ENCODE results near the gene CDH1. TPM values are rescaled to one million over a fixed set of nuclear protein-coding genes. Genes with fewer than 3 reads are reported as not detected.

Gene CDH1
- total RNA-seq, 2 experiments from 2014 or later: 0.31 to 0.49 TPM

- intact Hi-C loops (cut with DNase I, micrococcal nuclease): no loop called here
- H3K27ac Mint-ChIP-seq: no peak overlapping the region
- no peaks in the 10 kb centered on the region for H3K27me3 Mint-ChIP-seq
- ATAC-seq (ENCODE audit: poor library complexity): no peak
- CTCF ChIA-PET: no interaction called here
- Histone ChIP-seq H3K27ac (ENCODE audit: low read depth in 1 of 2, low read length in 2 of 2) (no peak overlapping the region), H3K4me1 (ENCODE audit: insufficient read depth, low read length) (no peaks in the 10 kb centered on the region), H3K27me3 (ENCODE audit: control insufficient read depth in 1 of 2, insufficient read depth in 2 of 2, low read length in 2 of 2) (no peaks in the 10 kb centered on the region), H3K4me3 (ENCODE audit: low read length) (no peak overlapping the region), H3K36me3 (ENCODE audit: insufficient read depth, low read length) (no peaks in the 10 kb centered on the region), H3K9me3 (ENCODE audit: control insufficient read depth in 1 of 2, insufficient read depth in 1 of 2, low read length in 2 of 2) (peaks cover 0 to 8% of the 10 kb centered on the region in 2 experiments)
- no peaks in the 10 kb centered on the region for H3K36me3 Mint-ChIP-seq (ENCODE audit: low read depth)
- peaks cover 2% of the 10 kb centered on the region for H3K9me3 Mint-ChIP-seq
- no peaks in the 10 kb centered on the region for H3K4me1 Mint-ChIP-seq (ENCODE audit: low read depth)
- DNase-seq: no peak
- TF ChIP-seq, protein P1, sequence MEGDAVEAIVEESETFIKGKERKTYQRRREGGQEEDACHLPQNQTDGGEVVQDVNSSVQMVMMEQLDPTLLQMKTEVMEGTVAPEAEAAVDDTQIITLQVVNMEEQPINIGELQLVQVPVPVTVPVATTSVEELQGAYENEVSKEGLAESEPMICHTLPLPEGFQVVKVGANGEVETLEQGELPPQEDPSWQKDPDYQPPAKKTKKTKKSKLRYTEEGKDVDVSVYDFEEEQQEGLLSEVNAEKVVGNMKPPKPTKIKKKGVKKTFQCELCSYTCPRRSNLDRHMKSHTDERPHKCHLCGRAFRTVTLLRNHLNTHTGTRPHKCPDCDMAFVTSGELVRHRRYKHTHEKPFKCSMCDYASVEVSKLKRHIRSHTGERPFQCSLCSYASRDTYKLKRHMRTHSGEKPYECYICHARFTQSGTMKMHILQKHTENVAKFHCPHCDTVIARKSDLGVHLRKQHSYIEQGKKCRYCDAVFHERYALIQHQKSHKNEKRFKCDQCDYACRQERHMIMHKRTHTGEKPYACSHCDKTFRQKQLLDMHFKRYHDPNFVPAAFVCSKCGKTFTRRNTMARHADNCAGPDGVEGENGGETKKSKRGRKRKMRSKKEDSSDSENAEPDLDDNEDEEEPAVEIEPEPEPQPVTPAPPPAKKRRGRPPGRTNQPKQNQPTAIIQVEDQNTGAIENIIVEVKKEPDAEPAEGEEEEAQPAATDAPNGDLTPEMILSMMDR (IDR thresholded peaks at IDR 0.05): no peak
- H3K4me3 Mint-ChIP-seq: no peak overlapping the region
- POLR2A ChIA-PET: no interaction called here
Observed at GRCh38 chr16:68719993-68720489, 17.1 kb upstream of the CDH1 start.

DNA sequence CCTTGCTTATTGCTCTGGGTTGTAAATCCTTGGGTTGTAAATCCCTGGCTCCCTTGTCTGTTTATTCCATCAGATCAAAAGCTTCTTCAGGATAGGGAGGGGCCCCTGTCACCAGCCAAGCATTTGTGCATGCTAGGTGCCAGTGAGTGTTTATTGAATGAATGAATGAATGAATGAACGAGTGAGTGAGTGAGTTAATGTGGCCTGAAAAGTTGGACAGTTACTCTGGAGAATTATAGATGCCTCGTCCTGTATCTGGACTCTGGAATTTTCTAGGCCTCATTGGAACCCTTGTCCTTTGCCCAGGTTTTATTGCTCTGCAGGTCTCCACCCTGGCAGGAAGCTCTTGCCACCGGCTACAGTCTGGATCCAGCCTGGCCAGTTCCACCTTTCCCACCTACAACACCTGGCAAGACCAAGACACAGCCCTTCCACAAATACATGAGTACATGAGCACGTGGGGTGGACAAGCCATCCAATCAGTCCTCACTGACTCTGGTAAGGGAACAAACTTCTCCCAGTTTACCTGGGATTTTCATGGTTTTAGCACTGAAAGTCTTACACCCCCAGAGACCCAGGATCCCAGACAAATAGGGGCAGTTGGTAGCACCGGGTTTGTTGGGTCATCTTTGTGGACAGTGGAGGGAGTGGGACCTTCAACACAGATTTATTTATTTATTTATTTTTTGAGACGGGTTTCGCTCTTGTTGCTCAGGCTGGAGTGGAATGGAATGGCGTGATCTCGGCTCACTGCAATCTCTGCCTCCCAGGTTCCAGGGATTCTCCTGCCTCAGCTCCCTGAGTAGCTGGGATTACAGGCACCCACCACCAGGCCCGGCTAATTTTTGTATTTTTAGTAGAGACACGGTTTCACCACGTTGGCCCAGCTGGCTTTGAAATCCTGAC, 14.7 kb upstream of the CDH1 start:
- Histone ChIP-seq H3K9me3 (ENCODE audit: control insufficient read depth in 1 of 2, insufficient read depth in 1 of 2, low read length in 2 of 2) (peaks cover 0 to 6% of the 10 kb centered on the region in 2 experiments), H3K4me3 (ENCODE audit: low read length) (no peak overlapping the region), H3K36me3 (ENCODE audit: insufficient read depth, low read length) (no peaks in the 10 kb centered on the region), H3K27ac (ENCODE audit: low read depth in 1 of 2, low read length in 2 of 2) (no peak overlapping the region), H3K27me3 (ENCODE audit: control insufficient read depth in 1 of 2, insufficient read depth in 2 of 2, low read length in 2 of 2) (no peaks in the 10 kb centered on the region), H3K4me1 (ENCODE audit: insufficient read depth, low read length) (no peaks in the 10 kb centered on the region)
- TF ChIP-seq, protein P1 (IDR thresholded peaks at IDR 0.05): no peak
- H3K4me3 Mint-ChIP-seq: no peak overlapping the region
- CTCF ChIA-PET: no interaction called here
- no peak overlapping the region for H3K27ac Mint-ChIP-seq
- ATAC-seq (ENCODE audit: poor library complexity) (no peak), DNase-seq (no peak)
- H3K27me3 Mint-ChIP-seq: no peaks in the 10 kb centered on the region
- POLR2A ChIA-PET: no interaction called here
- intact Hi-C loops (cut with DNase I, micrococcal nuclease): no loop called here
- H3K36me3 Mint-ChIP-seq (ENCODE audit: low read depth): no peaks in the 10 kb centered on the region
- no peaks in the 10 kb centered on the region for H3K4me1 Mint-ChIP-seq (ENCODE audit: low read depth)
- no peaks in the 10 kb centered on the region for H3K9me3 Mint-ChIP-seq

- H3K4me1 Mint-ChIP-seq (ENCODE audit: low read depth): no peaks in the 10 kb centered on the region
- H3K9me3 Mint-ChIP-seq: no peaks in the 10 kb centered on the region
- Histone ChIP-seq H3K4me3 (ENCODE audit: low read length) (no peak overlapping the region), H3K36me3 (ENCODE audit: insufficient read depth, low read length) (no peaks in the 10 kb centered on the region), H3K9me3 (ENCODE audit: control insufficient read depth in 1 of 2, insufficient read depth in 1 of 2, low read length in 2 of 2) (no peaks in the 10 kb centered on the region), H3K4me1 (ENCODE audit: insufficient read depth, low read length) (no peaks in the 10 kb centered on the region), H3K27ac (ENCODE audit: low read depth in 1 of 2, low read length in 2 of 2) (no peak overlapping the region), H3K27me3 (ENCODE audit: control insufficient read depth in 1 of 2, insufficient read depth in 2 of 2, low read length in 2 of 2) (no peaks in the 10 kb centered on the region)
- peaks cover 10% of the 10 kb centered on the region for H3K27me3 Mint-ChIP-seq
- ChIA-PET POLR2A (no interaction called here), CTCF (no interaction called here)
- no peaks in the 10 kb centered on the region for H3K36me3 Mint-ChIP-seq (ENCODE audit: low read depth)
- H3K27ac Mint-ChIP-seq: no peak overlapping the region
- TF ChIP-seq, protein P1 (IDR thresholded peaks at IDR 0.05): no peak
- DNase-seq: no peak
- no peak overlapping the region for H3K4me3 Mint-ChIP-seq
- ATAC-seq (ENCODE audit: poor library complexity): no peak
- intact Hi-C loops (cut with DNase I, micrococcal nuclease): no loop called here
Observed at GRCh38 chr16:68724797-68725196, 12.3 kb upstream of the CDH1 start.
